HG03135 (cell line): ENCODE measurements around the gene LPAR1.

ENCODE experiments used
- ATAC-seq: cut with Tn5 transposase; IDR thresholded peaks from one replicate; pipeline ENCODE4 v1.9.1; 2021; ENCODE audit warnings: mild to moderate bottlenecking, moderate library complexity; ENCODE audit not compliant: unreplicated experiment

The LPAR1 gene

DNA sequence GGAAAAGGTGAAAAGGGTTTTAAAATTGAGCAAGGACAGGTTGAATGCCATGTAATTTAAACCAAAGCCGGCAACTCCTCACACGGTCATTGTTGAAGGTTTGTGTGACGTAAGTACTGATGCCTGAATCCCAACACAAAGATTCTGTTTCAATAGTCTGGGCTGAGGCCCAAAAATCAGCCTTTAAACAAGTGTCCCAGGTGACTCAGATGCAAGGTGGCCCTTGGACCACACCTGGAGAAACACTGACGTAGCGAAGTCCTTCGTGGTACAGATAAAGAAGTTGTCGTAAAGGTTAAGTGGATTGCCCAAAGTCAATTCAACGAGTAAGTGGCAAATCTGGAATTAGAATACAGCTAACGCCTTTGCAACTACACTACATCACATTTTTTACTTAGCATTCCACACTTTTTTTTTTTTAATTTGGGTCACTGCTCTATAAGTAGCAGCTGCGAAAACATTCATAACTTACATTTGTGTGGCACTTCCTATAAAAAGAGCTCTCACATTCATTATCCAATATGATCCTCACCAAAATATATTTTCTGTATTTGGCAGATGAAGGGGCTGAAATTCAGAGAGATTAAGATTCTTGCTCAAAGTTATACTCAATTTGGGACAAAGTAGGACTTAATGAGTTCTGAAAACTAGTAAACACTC, 111.3 kb downstream of the LPAR1 start:
- ATAC-seq, result no peak

- ATAC-seq, result no peak
Observed at GRCh38 chr9:110923601-110924000, 114.7 kb downstream of the LPAR1 start.

DNA sequence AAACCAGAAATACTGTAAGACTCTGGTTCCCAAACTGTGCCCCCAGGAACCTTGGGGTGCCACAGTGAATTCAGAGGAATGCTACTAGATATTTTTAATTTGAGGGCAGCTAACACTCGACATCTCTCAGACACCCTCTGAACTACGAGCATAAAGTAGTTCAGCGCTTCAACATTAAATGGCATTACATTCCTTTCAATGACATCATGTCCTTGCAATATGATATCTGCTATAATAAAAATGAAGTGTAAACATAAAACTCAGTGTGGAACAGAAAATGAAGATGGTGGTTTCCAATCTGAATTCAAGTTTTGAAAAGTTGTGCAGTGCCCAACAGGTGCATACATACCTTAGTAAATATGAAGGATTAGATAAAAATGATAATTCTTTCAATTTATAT, 116.1 kb downstream of the LPAR1 start:
- no peak for ATAC-seq

GRCh38 chr9:110921705-110922104, 116.6 kb downstream of the LPAR1 start:
- no peak for ATAC-seq

DNA sequence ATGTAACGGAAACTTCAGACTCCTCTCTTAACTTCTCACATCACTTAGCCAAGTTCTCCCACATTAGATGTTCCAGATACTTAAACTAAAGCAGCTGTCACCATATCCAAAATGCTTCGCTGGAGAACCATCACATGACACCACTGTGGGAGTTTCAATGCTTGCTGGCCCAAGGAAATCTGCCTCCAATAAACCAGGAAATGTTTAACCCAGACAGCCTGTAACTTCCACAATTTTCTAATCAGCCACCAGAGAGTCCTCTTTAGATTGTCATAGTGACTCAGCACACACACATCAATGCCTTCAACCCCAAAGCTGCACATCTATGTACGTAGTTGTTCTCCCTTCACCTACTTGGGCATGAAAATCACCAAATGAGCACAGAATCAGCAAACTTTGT, 118.7 kb downstream of the LPAR1 start:
- no peak for ATAC-seq

- no peak for ATAC-seq
Observed at GRCh38 chr9:110919050-110919435, 119.2 kb downstream of the LPAR1 start.

GRCh38 chr9:110918316-110919049, 119.8 kb downstream of the LPAR1 start:
- ATAC-seq, result no peak

DNA sequence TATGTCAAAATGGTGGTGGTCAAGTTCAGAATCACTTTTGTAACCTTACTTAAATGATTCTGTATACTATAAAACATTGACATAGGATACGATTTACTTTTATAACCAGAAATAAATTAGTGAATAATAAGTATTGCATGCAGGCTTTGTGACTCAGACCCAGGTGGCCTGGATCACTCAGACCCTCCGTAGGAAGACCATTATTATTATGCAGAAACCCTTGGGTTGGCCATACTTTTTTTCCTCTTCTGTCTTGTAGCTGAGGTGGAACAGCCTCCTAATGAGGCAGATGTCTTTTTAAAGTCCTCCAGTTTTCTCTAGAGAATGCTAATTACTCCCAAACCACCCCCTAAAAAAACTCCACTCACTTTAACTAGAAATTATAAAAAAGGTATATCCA, 121.9 kb downstream of the LPAR1 start:
- ATAC-seq, result no peak

DNA sequence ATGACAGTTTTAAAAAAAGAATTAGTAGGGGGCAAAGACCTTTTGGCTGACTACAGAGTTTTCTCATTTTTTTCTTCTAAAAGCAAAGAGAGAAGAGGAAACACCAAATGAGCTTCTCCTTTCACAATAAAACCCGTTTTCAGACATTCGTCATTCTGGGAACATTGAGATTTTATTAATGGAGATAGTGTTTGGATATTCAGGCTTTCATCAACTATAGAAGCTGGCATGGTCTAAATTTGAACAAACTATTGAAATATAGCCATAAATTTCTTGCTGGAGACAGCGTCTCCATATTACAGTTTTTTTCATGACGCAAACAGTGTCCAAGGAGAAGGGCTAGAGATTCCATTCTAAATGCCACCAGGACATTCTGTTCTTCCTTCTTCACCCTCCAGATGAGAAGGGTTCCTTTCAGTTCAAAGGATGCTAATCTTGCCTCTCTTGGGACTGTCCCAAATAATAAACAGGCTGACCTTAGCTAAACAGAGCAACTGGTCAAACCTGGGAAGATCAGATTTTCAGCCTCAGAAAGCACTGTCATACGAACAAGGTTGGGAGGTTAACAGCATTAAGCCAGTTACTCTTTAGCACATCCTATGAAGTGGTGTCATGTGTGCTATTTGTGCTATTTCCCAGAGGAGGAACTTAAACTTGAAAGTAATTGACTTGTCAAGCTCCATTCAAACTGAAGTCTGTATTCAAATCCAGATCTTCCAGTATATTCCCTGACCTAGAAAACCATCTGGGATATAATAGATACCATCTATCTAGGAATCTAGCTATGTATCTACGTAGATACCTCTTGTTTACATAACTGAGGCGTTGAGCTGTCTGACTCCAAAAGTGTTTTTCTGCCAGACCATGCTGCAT, 125.6 kb downstream of the LPAR1 start:
- no peak for ATAC-seq

DNA sequence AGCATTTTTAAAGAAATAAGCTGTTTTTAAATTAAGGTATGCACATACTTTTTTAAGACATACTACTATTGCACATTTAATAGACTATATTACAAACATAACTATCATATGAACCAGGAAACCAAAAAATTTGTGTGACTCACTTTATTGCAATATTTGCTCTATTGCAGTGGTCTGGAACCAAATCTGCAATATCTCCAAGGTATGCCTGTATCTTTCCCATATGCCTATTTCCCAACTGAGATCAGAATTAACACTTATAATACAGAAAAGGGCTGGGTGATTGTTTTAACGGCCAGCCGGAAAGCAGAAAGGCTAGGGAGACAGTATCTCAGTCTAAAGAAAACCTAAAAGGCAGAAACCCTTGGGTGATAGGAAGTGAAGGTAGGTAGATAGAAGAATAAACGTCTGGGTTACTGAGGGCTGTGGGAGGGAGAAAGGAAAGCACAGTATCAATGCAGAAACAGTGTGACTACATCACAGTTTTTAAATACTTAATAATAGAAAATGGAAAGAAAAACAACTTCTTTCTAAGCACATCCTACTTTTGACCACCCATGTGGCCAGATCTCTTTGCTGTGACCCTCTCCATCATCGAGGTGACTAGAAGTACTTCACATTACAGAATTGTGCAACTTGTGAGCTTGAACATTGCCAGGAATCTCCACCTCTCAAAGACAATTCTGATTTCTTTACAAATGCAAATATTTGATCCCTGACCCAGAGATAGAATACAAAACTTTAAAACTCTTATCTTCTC, 126.4 kb downstream of the LPAR1 start:
- ATAC-seq, result no peak

GRCh38 chr9:110908894-110909293, 129.4 kb downstream of the LPAR1 start:
- ATAC-seq, result no peak

GRCh38 chr9:110900917-110901316, 137.4 kb downstream of the LPAR1 start:
- no peak for ATAC-seq

- ATAC-seq, result no peak
Observed at GRCh38 chr9:110900456-110900855, 137.8 kb downstream of the LPAR1 start.

DNA sequence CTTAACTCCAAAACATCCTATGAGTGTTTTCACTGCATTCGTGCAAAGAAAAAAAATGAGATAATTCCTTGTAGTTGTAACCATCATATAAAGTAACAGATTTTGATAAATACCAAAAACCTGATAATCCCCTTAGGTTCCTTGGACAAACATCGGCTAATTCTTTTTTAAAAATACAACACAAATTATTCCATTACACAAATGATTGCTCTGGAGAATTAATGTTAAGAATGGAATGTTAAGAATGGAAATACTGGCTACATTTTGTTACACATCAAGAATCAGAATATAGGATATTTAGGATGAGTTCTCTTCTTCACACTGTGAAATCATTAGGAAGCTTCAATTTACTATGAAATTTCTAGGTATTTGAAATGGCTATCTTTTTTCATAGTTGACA, 139.4 kb downstream of the LPAR1 start:
- no peak for ATAC-seq

GRCh38 chr9:110898358-110898757, 139.9 kb downstream of the LPAR1 start:
- no peak for ATAC-seq

GRCh38 chr9:110897943-110898342, 140.3 kb downstream of the LPAR1 start:
- no peak for ATAC-seq

GRCh38 chr9:110895147-110895905, 142.9 kb downstream of the LPAR1 start:
- ATAC-seq, result no peak

GRCh38 chr9:110894731-110895130, 143.5 kb downstream of the LPAR1 start:
- no peak for ATAC-seq

DNA sequence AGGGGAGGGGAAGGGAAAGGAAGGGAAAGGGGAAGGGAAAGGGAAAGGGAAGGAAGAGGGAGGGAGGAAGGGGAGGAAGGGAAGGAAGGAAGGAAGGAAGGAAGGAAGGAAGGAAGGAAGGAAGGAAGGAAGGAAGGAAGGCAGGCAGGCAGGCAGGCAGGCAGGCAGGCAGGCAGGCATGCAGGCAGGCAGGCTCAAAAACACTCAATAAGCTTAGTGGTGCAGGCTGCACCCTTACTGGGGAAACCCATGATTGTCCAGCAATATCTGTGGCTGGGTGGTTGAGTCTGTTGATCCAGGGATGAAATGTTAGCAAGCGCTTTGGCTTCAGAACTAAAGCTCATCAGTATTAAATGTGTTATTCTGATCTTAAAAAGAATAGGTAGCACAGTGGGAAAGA, 145.6 kb downstream of the LPAR1 start:
- ATAC-seq, result no peak

DNA sequence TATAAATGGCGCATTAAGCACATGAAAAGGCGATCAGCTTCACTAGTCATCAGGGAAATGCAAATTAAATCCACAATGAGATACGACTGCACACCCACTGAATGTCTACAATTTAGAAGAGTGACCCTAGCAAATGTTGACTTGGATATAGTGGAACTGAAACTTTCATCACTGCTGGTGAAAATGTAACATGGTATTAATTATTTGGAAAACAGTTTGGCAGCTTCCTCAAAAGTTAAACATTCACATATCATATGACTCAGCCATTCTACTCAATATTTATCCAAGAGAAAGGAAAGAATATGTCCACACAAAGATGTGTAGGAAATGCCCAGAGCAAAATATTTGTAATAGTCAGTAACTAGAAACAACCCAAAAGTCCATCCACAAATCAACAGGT, 146.5 kb downstream of the LPAR1 start:
- no peak for ATAC-seq
